ENCODE data around the gene MUC13. TPM values are rescaled to one million over a fixed set of nuclear protein-coding genes. Genes with fewer than 3 reads are reported as not detected.

The MUC13 gene
- total RNA-seq, 1 experiment from 2014 or later, result not detected

DNA sequence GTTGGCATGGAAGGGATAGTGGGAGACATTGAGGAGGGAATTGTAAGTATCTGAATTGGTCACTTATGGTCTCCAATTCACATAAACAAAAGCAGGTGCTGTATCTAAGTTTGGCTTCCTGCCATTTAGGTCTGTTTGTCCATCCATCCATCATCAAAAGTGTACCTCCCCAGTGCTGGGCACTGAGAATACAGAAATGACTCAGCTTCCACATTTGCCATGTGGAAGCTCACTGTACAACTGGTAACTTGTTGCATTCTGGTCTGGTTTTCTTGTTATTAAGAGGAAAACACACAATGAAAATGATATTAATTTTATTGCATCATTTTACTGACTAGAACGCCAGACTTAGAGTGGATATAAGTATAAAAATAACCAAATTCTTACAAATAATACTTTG lies 30.9 kb upstream of the MUC13 start:
- no peaks in the 10 kb centered on the region for H4K20me1 ChIP-seq (ENCODE audit: control insufficient read depth, insufficient read depth, insufficient read length)
- H2BK120ac ChIP-seq (ENCODE audit: low read depth, low read length, poor library complexity, severe bottlenecking), result no peak overlapping the region
- no peak overlapping the region for H3K4me3 Mint-ChIP-seq
- H3T11ph ChIP-seq (ENCODE audit: low read length), result no peak overlapping the region
- no peak overlapping the region for H2BK20ac ChIP-seq (ENCODE audit: low read depth, low read length, poor library complexity, severe bottlenecking)
- no peak overlapping the region for H3K27ac Mint-ChIP-seq
- peaks cover 0 to 2% (median 0%) of the 10 kb centered on the region in 3 experiments; a peak in 3 of 7 replicates for H3K36me3 Mint-ChIP-seq (ENCODE audit: insufficient read depth in 1 of 3, low read depth in 3 of 3)
- H3K23me2 ChIP-seq (ENCODE audit: insufficient read length, low read depth, low read length, poor library complexity, severe bottlenecking), result no peaks in the 10 kb centered on the region
- H3K27me3 ChIP-seq (ENCODE audit: insufficient read depth, low read length), result no peaks in the 10 kb centered on the region
- no peak overlapping the region for H4K91ac ChIP-seq (ENCODE audit: insufficient read length, low read depth, low read length)
- no peak overlapping the region for H3K9ac ChIP-seq (ENCODE audit: extremely low read depth, insufficient read length, low read length)
- no peak overlapping the region for H3K4ac ChIP-seq (ENCODE audit: low read depth, low read length)
- no peak for DNase-seq
- no peak overlapping the region for H3K27ac ChIP-seq (ENCODE audit: insufficient read length, low read depth, low read length)
- TF ChIP-seq, protein P1, sequence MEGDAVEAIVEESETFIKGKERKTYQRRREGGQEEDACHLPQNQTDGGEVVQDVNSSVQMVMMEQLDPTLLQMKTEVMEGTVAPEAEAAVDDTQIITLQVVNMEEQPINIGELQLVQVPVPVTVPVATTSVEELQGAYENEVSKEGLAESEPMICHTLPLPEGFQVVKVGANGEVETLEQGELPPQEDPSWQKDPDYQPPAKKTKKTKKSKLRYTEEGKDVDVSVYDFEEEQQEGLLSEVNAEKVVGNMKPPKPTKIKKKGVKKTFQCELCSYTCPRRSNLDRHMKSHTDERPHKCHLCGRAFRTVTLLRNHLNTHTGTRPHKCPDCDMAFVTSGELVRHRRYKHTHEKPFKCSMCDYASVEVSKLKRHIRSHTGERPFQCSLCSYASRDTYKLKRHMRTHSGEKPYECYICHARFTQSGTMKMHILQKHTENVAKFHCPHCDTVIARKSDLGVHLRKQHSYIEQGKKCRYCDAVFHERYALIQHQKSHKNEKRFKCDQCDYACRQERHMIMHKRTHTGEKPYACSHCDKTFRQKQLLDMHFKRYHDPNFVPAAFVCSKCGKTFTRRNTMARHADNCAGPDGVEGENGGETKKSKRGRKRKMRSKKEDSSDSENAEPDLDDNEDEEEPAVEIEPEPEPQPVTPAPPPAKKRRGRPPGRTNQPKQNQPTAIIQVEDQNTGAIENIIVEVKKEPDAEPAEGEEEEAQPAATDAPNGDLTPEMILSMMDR (conservative IDR thresholded peaks at IDR 0.05), result no peak
- no peak overlapping the region for H4K5ac ChIP-seq (ENCODE audit: insufficient read length, low read depth, low read length)
- no peaks in the 10 kb centered on the region for H3K79me1 ChIP-seq (ENCODE audit: insufficient read depth, low read depth, low read length, poor library complexity, severe bottlenecking)
- no peak overlapping the region for H2BK15ac ChIP-seq (ENCODE audit: low read depth, low read length)
- H3K27me3 Mint-ChIP-seq (ENCODE audit: low read depth), result no peaks in the 10 kb centered on the region
- 0 out of 4 replicates have a peak, but pooled peaks cover 0 to 6% of the 10 kb centered on the region in 2 experiments for H3K4me1 Mint-ChIP-seq
- no peak overlapping the region for H3K4me2 ChIP-seq (ENCODE audit: insufficient read depth, insufficient read length, low read length)
- H3K23ac ChIP-seq (ENCODE audit: insufficient read length, low read depth, low read length), result no peak overlapping the region
- no CpG with 5 or more reads among the region's 1 CpG for WGBS (ENCODE audit: extremely low coverage, insufficient read length, low lambda C conversion rate)
- no peaks in the 10 kb centered on the region for H3K79me2 ChIP-seq (ENCODE audit: insufficient read depth, low read length)
- no peak overlapping the region for H2AFZ ChIP-seq (ENCODE audit: low read length)
- no peaks in the 10 kb centered on the region for H3K4me1 ChIP-seq (ENCODE audit: insufficient read depth, low read length)
- no peak overlapping the region for H4K8ac ChIP-seq (replicated peaks; ENCODE audit: insufficient read length, low read depth, low read length)
- no peak overlapping the region for H2BK5ac ChIP-seq (ENCODE audit: insufficient read length, low read length)
- no peak overlapping the region for H3K56ac ChIP-seq (ENCODE audit: insufficient read length, low read depth, low read length)
- no peak overlapping the region for H2AK5ac ChIP-seq (ENCODE audit: insufficient read length, low read length)
- no peak overlapping the region for H3K14ac ChIP-seq (ENCODE audit: insufficient read depth, low read length)
- H2BK12ac ChIP-seq (ENCODE audit: insufficient read length, low read depth, low read length), result no peak overlapping the region
- no peaks in the 10 kb centered on the region for H3K9me3 Mint-ChIP-seq
- no peak overlapping the region for H3K18ac ChIP-seq (ENCODE audit: insufficient read length, low read depth, low read length)
- no peaks in the 10 kb centered on the region for H3K9me3 ChIP-seq (ENCODE audit: control insufficient read depth, low read depth, low read length)
